ENCODE measurements around the gene ADARB1. TPM values are rescaled to one million over a fixed set of nuclear protein-coding genes. Genes with fewer than 3 reads are reported as not detected.

ADARB1 gene
- total RNA-seq, 2 experiments from 2014 or later: 6.6 to 20.5 TPM

GRCh38 chr21:45071078-45071873 is 3.1 kb upstream of the ADARB1 start:
- H2AFZ ChIP-seq (ENCODE audit: low read length): no peak overlapping the region
- no peaks in the 10 kb centered on the region for H3K9me3 ChIP-seq (ENCODE audit: low read length)
- no peak overlapping the region for H3K4me2 ChIP-seq (ENCODE audit: low read length)
- no peaks in the 10 kb centered on the region for H4K20me1 ChIP-seq (ENCODE audit: insufficient read depth, low read length)
- no peaks in the 10 kb centered on the region for H3K9me2 ChIP-seq (ENCODE audit: insufficient read depth, low read length)
- intact Hi-C loops (cut with micrococcal nuclease; ENCODE audit: unreplicated experiment): no loop called here
- POLR2A ChIA-PET: interaction anchor here (0.6 kb wide), 1 partner anchor 65 kb away, joined by 3 read pairs; no protein-coding TSS in a partner anchor
- no peaks in the 10 kb centered on the region for H3K36me3 ChIP-seq (ENCODE audit: insufficient read depth, low read length)
- no peak for DNase-seq (ENCODE audit: low spot score)
- H3K4me1 ChIP-seq (ENCODE audit: insufficient read depth, low read length, poor library complexity, severe bottlenecking): no peaks in the 10 kb centered on the region
- H3K79me2 ChIP-seq (ENCODE audit: insufficient read depth, low read depth, low read length): no peaks in the 10 kb centered on the region
- CTCF ChIA-PET (ENCODE audit: unreplicated experiment): no interaction called here
- no TSS peak for BruUV-seq (replicated peaks)
- H3K4me3 ChIP-seq (ENCODE audit: low read depth, low read length, poor library complexity, severe bottlenecking): no peak overlapping the region
- no peak overlapping the region for H3K27ac ChIP-seq (ENCODE audit: low read depth, low read length, poor library complexity, severe bottlenecking)
- TF ChIP-seq EZH2phosphoT487 (IDR thresholded peaks at IDR 0.05; ENCODE audit: borderline replicate concordance, low read depth, low read length) (no peak), CTCF (conservative IDR thresholded peaks at IDR 0.05; ENCODE audit: low read length) (no peak)

GRCh38 chr21:45071874-45072737 is 2.3 kb upstream of the ADARB1 start:
- Histone ChIP-seq H3K9me3 (ENCODE audit: low read length) (no peaks in the 10 kb centered on the region), H3K4me1 (ENCODE audit: insufficient read depth, low read length, poor library complexity, severe bottlenecking) (no peaks in the 10 kb centered on the region), H3K4me2 (ENCODE audit: low read length) (no peak overlapping the region), H4K20me1 (ENCODE audit: insufficient read depth, low read length) (no peaks in the 10 kb centered on the region), H2AFZ (ENCODE audit: low read length) (no peak overlapping the region), H3K79me2 (ENCODE audit: insufficient read depth, low read depth, low read length) (no peaks in the 10 kb centered on the region), H3K36me3 (ENCODE audit: insufficient read depth, low read length) (no peaks in the 10 kb centered on the region), H3K9me2 (ENCODE audit: insufficient read depth, low read length) (no peaks in the 10 kb centered on the region), H3K4me3 (ENCODE audit: low read depth, low read length, poor library complexity, severe bottlenecking) (no peak overlapping the region), H3K27ac (ENCODE audit: low read depth, low read length, poor library complexity, severe bottlenecking) (no peak overlapping the region)
- POLR2A ChIA-PET: no interaction called here
- intact Hi-C loops (cut with micrococcal nuclease; ENCODE audit: unreplicated experiment): no loop called here
- no peak for DNase-seq (ENCODE audit: low spot score)
- no peak for TF ChIP-seq EZH2phosphoT487 (IDR thresholded peaks at IDR 0.05; ENCODE audit: borderline replicate concordance, low read depth, low read length)
- TF ChIP-seq CTCF (conservative IDR thresholded peaks at IDR 0.05; ENCODE audit: low read length): no peak
- no TSS peak for BruUV-seq (replicated peaks)
- CTCF ChIA-PET (ENCODE audit: unreplicated experiment): no interaction called here

Measured in OCI-LY7 (cell line).